HCT116 (cell line): ENCODE results near the gene EFEMP2. TPM values are rescaled to one million over a fixed set of nuclear protein-coding genes. Genes with fewer than 3 reads are reported as not detected.

Source experiments
- ATAC-seq: fragments of 200-7000 bp; cut with Tn5 transposase; 2 replicates; pipeline ENCODE4 v1.9.1; 2020; ENCODE audit warnings: mild to moderate bottlenecking, moderate library complexity
- Bru-seq: library from RNA; stranded (reverse); fragments of 400-500 nt; gene quantifications from one replicate; lab custom pipeline; 2021; lab: Mats Ljungman, UMichigan
- BruChase-seq, 2 experiments: library from RNA; stranded (reverse); fragments of 400-500 nt; gene quantifications; one replicate each; lab custom pipeline; 2021; lab: Mats Ljungman, UMichigan
- BruUV-seq: library from RNA; stranded (reverse); fragments of 400-500 nt; replicated peaks from 2 replicates; lab custom pipeline; 2021; lab: Mats Ljungman, UMichigan
- CTCF ChIA-PET: fragments of 300-600 bp; sonication (Branson Sonifier 250); formaldehyde crosslinking; loops from one replicate; lab custom pipeline; 2021; ENCODE audit warnings: antibody characterized with exemption; lab: Charles Lee
- POLR2A ChIA-PET: fragments of 300-600, 350-600 bp; sonication (Branson Sonifier 250); formaldehyde crosslinking; loops from one replicate; lab custom pipeline; 2021; ENCODE audit warnings: antibody characterized with exemption; lab: Charles Lee
- RAD21 ChIA-PET, 2 experiments: fragments of 300-600 bp; sonication (Branson Sonifier 250); formaldehyde crosslinking; loops; one replicate each; lab custom pipeline; 2023; ENCODE audit warnings: low total read pairs in 2 of 2; ENCODE audit not compliant: uncharacterized antibody in 2 of 2, unreplicated experiment in 2 of 2, low non-redundant PET in 1 of 2; lab: Charles Lee
- DNase-seq: peaks from one replicate; pipeline ENCODE4 v3.0.0-alpha.2; 2010; ENCODE audit warnings: low read depth, low spot score
- H2AFZ ChIP-seq: fragments of 200-600 bp; shearing (Covaris generic), sonication (generic); 2 replicates; pipeline ENCODE4 v1.6.1; 2017; ENCODE audit warnings: low read depth, mixed run types, mixed read lengths, antibody characterized with exemption, low read length; ENCODE audit not compliant: poor library complexity, severe bottlenecking
- H3K27ac ChIP-seq: 2 replicates; pipeline ENCODE4 v1.5.1; 2012; ENCODE audit warnings: low read depth, low read length
- H3K27me3 ChIP-seq: fragments of 200-600 bp; sonication (generic); 2 replicates; pipeline ENCODE4 v1.6.1; 2016; ENCODE audit warnings: mixed run types, low read length, mixed read lengths; ENCODE audit not compliant: insufficient read depth
- H3K36me3 ChIP-seq, 2 experiments: fragments of 200-500 bp in 1 of 2; fragments of 200-600 bp in 1 of 2; sonication (Bioruptor generic) in 1 of 2; sonication (generic) in 1 of 2; 2 replicates each; pipeline versions ENCODE4 v1.5.1 to v1.6.1; 2014 to 2016; ENCODE audit warnings: low read length in 2 of 2, inconsistent platforms in 1 of 2, mixed read lengths in 1 of 2, mixed run types in 1 of 2; ENCODE audit not compliant: insufficient read depth in 2 of 2, control insufficient read depth in 1 of 2
- H3K4me1 ChIP-seq, 2 experiments: fragments of 200-600 bp in 1 of 2; sonication (generic) in 1 of 2; 2 replicates each; pipeline versions ENCODE4 v1.5.1 to v1.6.1; 2012 to 2017; ENCODE audit warnings: low read length in 2 of 2, inconsistent platforms in 1 of 2, mild to moderate bottlenecking in 1 of 2, mixed read lengths in 1 of 2, mixed run types in 1 of 2, moderate library complexity in 1 of 2; ENCODE audit not compliant: insufficient read depth in 2 of 2, control insufficient read depth in 1 of 2
- H3K4me2 ChIP-seq: fragments of 200-600 bp; sonication (generic); 2 replicates; pipeline ENCODE4 v1.6.1; 2017; ENCODE audit warnings: mixed run types, low read length, mixed read lengths
- H3K4me3 ChIP-seq, 2 experiments: fragments of 200-600 bp in 1 of 2; sonication (generic) in 1 of 2; replicated peaks in 1 of 2; 2 replicates each; pipeline ENCODE4 v1.5.1; 2011 to 2016; ENCODE audit warnings: low read length in 2 of 2, control low read depth in 1 of 2, low read depth in 1 of 2, mild to moderate bottlenecking in 1 of 2, mixed read lengths in 1 of 2, mixed run types in 1 of 2
- H3K79me2 ChIP-seq: fragments of 200-600 bp; sonication (generic); 2 replicates; pipeline ENCODE4 v1.6.1; 2017; ENCODE audit warnings: mild to moderate bottlenecking, mixed run types, low read length, moderate library complexity, mixed read lengths; ENCODE audit not compliant: insufficient read depth
- H3K9ac ChIP-seq: fragments of 200-600 bp; sonication (generic); 2 replicates; pipeline ENCODE4 v1.6.1; 2016; ENCODE audit warnings: low read length, mixed read lengths
- H3K9me2 ChIP-seq: fragments of 200-600 bp; sonication (generic), shearing (Covaris generic); 2 replicates; pipeline ENCODE4 v1.6.1; 2017; ENCODE audit warnings: mixed run types, mild to moderate bottlenecking, moderate library complexity; ENCODE audit not compliant: insufficient read depth
- H3K9me3 ChIP-seq, 2 experiments: fragments of 200-500 bp in 1 of 2; fragments of 200-600 bp in 1 of 2; sonication (Bioruptor generic) in 1 of 2; sonication (generic) in 1 of 2; 2 replicates each; pipeline ENCODE4 v1.6.1; 2014 to 2017; ENCODE audit warnings: low read length in 2 of 2, mixed read lengths in 2 of 2, inconsistent platforms in 1 of 2, low read depth in 1 of 2, mild to moderate bottlenecking in 1 of 2, mixed run types in 1 of 2, moderate library complexity in 1 of 2; ENCODE audit not compliant: control insufficient read depth in 1 of 2, insufficient read depth in 1 of 2
- H4K20me1 ChIP-seq: fragments of 200-600 bp; sonication (generic), shearing (Covaris generic); 2 replicates; pipeline ENCODE4 v1.6.1; 2017; ENCODE audit warnings: mixed run types, mild to moderate bottlenecking, moderate library complexity; ENCODE audit not compliant: insufficient read depth
- CBX3 ChIP-seq: IDR thresholded peaks from 2 replicates; pipeline ENCODE4 v1.6.1; 2012; ENCODE audit warnings: low read depth
- CEBPB ChIP-seq: IDR thresholded peaks from 2 replicates; pipeline ENCODE4 v1.6.1; 2012; ENCODE audit warnings: low read depth
- EGR1 ChIP-seq: IDR thresholded peaks from 2 replicates; pipeline ENCODE4 v1.6.1; 2012; ENCODE audit warnings: low read depth
- EZH2 ChIP-seq: fragments of 200-600 bp; sonication (generic); IDR thresholded peaks from 2 replicates; pipeline ENCODE4 v1.6.1; 2017; ENCODE audit warnings: antibody characterized with exemption, mixed run types
- EZH2phosphoT487 ChIP-seq: fragments of 200-600 bp; IDR thresholded peaks from 2 replicates; pipeline ENCODE4 v1.6.1; 2018; ENCODE audit warnings: antibody characterized with exemption, borderline replicate concordance
- JUND ChIP-seq: IDR thresholded peaks from 2 replicates; pipeline ENCODE4 v1.6.1; 2012
- MAX ChIP-seq: IDR thresholded peaks from 2 replicates; pipeline ENCODE4 v1.6.1; 2012
- POLR2A ChIP-seq: IDR thresholded peaks from 2 replicates; pipeline ENCODE4 v1.7.0; 2011; ENCODE audit warnings: borderline replicate concordance; ENCODE audit not compliant: insufficient read depth, insufficient read length; ENCODE audit errors: extremely low read depth
- POLR2AphosphoS5 ChIP-seq: IDR thresholded peaks from 2 replicates; pipeline ENCODE4 v1.6.1; 2011; ENCODE audit warnings: mild to moderate bottlenecking, low read depth, low read length, moderate library complexity
- RAD21 ChIP-seq: IDR thresholded peaks from 2 replicates; pipeline ENCODE4 v1.6.1; 2012; ENCODE audit warnings: low read depth, mild to moderate bottlenecking
- SIN3A ChIP-seq: IDR thresholded peaks from 2 replicates; pipeline ENCODE4 v1.6.1; 2012; ENCODE audit warnings: low read depth
- SP1 ChIP-seq: IDR thresholded peaks from 2 replicates; pipeline ENCODE4 v1.6.1; 2012; ENCODE audit warnings: low read depth
- TCF7L2 ChIP-seq: IDR thresholded peaks from 2 replicates; pipeline ENCODE4 v1.7.0; 2011; ENCODE audit warnings: borderline replicate concordance, inconsistent platforms; ENCODE audit not compliant: insufficient read depth, insufficient read length; ENCODE audit errors: extremely low read depth
- YY1 ChIP-seq: IDR thresholded peaks from 2 replicates; pipeline ENCODE4 v1.6.1; 2011; ENCODE audit warnings: low read length, low read depth, moderate library complexity, mild to moderate bottlenecking; ENCODE audit not compliant: insufficient replicate concordance; ENCODE audit errors: extremely low read depth
- ZNF274 ChIP-seq: fragments of 200-500 bp; sonication (Bioruptor generic); IDR thresholded peaks from 2 replicates; pipeline ENCODE4 v1.6.1; 2014; ENCODE audit warnings: mild to moderate bottlenecking, low read depth, low read length, inconsistent platforms
- intact Hi-C: fragments of 100-400 bp; cut with micrococcal nuclease; formaldehyde crosslinking; loops from 2 replicates; pipeline ENCODE4 v1.10.0; 2022
- long read RNA-seq: library from polyadenylated mRNA; unstranded; transcript quantifications from one replicate; pipeline ENCODE4 v2.0.0, GENCODE V29; 2021; ENCODE audit not compliant: unreplicated experiment
- polyA plus RNA-seq: library from polyadenylated mRNA; unstranded; fragments of >200 nt; gene quantifications from 2 replicates; pipeline ENCODE4 v1.2.1, GENCODE V29; 2012; ENCODE audit warnings: missing spikeins
- total RNA-seq: library from RNA; stranded (reverse); gene quantifications from one replicate; pipeline ENCODE4 v1.2.1, GENCODE V29; 2021; ENCODE audit not compliant: unreplicated experiment
- TF ChIP-seq, protein P1 (sequence below): IDR thresholded peaks from 2 replicates; pipeline ENCODE4 v1.6.1; 2012; ENCODE audit warnings: low read depth
- TF ChIP-seq, protein P2 (sequence below): IDR thresholded peaks from 2 replicates; pipeline ENCODE4 v1.6.1; 2011; ENCODE audit warnings: mild to moderate bottlenecking, low read length, moderate library complexity; ENCODE audit not compliant: insufficient replicate concordance; ENCODE audit errors: extremely low read depth
- TF ChIP-seq, protein P3 (sequence below): IDR thresholded peaks from 2 replicates; pipeline ENCODE4 v1.6.1; 2012

Gene EFEMP2
- total RNA-seq (8.4 TPM), Bru-seq, nascent RNA (percentile 22 among the genes with signal in this experiment), BruChase-seq, experiment 1, labeled RNA remaining after a 6-hour chase (percentile 43 among the genes with signal in this experiment), BruChase-seq, experiment 2, labeled RNA remaining after a 2-hour chase (percentile 32 among the genes with signal in this experiment)
- polyA plus RNA-seq = 6.1 and 6.9 TPM in 2 replicates
- long read RNA-seq, partial matches to known transcripts = 2 of 11 reads
- long read RNA-seq, other reads (novel, unspliced or antisense) = 2 of 11 reads

DNA sequence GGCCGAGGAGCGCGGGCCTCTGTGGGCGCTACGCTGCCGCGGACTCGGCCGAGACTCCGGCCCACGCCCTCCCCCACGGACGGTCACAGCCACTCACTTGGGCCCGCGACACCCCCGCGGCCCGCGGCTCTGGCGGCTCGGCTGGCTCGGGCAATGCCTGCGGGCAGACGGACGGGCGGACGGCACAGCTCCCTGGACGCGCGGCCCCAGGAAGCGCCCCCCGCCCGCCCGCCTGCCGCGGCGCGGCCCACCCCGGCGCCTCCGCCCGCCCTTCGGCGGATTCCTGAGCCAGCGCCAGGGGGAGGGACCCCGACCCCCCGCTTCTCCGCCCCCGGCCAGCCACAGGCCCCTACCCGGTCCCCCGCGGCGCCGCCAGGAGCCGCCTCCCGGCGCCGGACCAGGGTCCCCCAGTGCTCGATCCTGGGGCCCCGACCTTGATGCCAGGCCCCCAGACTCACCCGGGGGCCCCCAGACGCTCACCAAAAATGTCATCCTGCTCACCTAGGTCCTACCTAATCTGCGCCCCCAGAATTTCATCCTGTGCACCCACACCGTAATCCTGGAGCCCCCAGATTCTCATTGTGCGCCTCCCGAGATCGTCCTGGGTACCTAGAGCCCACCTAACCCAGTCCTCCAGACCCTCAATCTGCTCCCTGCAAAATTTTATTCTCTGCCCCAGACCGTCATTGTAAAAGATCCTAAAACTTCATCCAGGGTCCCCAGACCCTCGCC, at the start of gene EFEMP2:
EFEMP2 (minus strand) TSS at position 215 of the 732 bp plus-strand sequence. CDS start 446 bp downstream, outside the sequence.
- TF ChIP-seq, protein P1, sequence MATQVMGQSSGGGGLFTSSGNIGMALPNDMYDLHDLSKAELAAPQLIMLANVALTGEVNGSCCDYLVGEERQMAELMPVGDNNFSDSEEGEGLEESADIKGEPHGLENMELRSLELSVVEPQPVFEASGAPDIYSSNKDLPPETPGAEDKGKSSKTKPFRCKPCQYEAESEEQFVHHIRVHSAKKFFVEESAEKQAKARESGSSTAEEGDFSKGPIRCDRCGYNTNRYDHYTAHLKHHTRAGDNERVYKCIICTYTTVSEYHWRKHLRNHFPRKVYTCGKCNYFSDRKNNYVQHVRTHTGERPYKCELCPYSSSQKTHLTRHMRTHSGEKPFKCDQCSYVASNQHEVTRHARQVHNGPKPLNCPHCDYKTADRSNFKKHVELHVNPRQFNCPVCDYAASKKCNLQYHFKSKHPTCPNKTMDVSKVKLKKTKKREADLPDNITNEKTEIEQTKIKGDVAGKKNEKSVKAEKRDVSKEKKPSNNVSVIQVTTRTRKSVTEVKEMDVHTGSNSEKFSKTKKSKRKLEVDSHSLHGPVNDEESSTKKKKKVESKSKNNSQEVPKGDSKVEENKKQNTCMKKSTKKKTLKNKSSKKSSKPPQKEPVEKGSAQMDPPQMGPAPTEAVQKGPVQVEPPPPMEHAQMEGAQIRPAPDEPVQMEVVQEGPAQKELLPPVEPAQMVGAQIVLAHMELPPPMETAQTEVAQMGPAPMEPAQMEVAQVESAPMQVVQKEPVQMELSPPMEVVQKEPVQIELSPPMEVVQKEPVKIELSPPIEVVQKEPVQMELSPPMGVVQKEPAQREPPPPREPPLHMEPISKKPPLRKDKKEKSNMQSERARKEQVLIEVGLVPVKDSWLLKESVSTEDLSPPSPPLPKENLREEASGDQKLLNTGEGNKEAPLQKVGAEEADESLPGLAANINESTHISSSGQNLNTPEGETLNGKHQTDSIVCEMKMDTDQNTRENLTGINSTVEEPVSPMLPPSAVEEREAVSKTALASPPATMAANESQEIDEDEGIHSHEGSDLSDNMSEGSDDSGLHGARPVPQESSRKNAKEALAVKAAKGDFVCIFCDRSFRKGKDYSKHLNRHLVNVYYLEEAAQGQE = no peak
- TF ChIP-seq EGR1 (no peak), POLR2A (no peak), CEBPB (no peak), MAX (no peak), SP1 (no peak), EZH2phosphoT487 (no peak), ZNF274 (no peak), TCF7L2 (no peak), RAD21 (no peak), CBX3 (no peak), JUND (no peak), EZH2 (no peak), SIN3A (no peak), YY1 (no peak), POLR2AphosphoS5 (no peak)
- TF ChIP-seq, protein P2, sequence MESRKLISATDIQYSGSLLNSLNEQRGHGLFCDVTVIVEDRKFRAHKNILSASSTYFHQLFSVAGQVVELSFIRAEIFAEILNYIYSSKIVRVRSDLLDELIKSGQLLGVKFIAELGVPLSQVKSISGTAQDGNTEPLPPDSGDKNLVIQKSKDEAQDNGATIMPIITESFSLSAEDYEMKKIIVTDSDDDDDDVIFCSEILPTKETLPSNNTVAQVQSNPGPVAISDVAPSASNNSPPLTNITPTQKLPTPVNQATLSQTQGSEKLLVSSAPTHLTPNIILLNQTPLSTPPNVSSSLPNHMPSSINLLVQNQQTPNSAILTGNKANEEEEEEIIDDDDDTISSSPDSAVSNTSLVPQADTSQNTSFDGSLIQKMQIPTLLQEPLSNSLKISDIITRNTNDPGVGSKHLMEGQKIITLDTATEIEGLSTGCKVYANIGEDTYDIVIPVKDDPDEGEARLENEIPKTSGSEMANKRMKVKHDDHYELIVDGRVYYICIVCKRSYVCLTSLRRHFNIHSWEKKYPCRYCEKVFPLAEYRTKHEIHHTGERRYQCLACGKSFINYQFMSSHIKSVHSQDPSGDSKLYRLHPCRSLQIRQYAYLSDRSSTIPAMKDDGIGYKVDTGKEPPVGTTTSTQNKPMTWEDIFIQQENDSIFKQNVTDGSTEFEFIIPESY = no peak
- TF ChIP-seq, protein P3, sequence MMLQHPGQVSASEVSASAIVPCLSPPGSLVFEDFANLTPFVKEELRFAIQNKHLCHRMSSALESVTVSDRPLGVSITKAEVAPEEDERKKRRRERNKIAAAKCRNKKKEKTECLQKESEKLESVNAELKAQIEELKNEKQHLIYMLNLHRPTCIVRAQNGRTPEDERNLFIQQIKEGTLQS = no peak
- no peaks in the 10 kb centered on the region for H3K36me3 ChIP-seq
- ATAC-seq (no peak), DNase-seq (no peak)
- H3K4me1 ChIP-seq = peaks cover 10 to 13% of the 10 kb centered on the region in 2 experiments; a peak in 3 of 4 replicates
- H3K27ac ChIP-seq = peak within 1 kb of the TSS; percentile 55
- TSS peak; percentile 83 for BruUV-seq
- H3K9ac ChIP-seq = peak within 1 kb of the TSS; percentile 58
- H3K4me3 ChIP-seq = peak within 1 kb of the TSS; percentile 52 to 55
- H3K4me2 ChIP-seq = peak within 1 kb of the TSS; percentile 81
- ChIA-PET RAD21 (interaction anchor here in 1 of 2 experiments (0.6 kb wide), 1 partner anchor 15 kb away, joined by 3 read pairs; the partner anchor contains the start of gene FIBP), CTCF (interaction anchor here (1.5 to 1.8 kb wide), 3 partner anchors 12 to 16 kb away, joined by 6 to 9 read pairs (median 8); partner anchors contain the start of genes FIBP and MUS81), POLR2A (interaction anchor here (1.5 to 4.8 kb wide), 2 partner anchors 12 to 13 kb away, joined by 3 to 36 read pairs; partner anchors contain the start of genes CFL1 and MUS81)
- H3K79me2 ChIP-seq = no peaks in the 10 kb centered on the region
- no peak within 1 kb of the TSS for H2AFZ ChIP-seq
- H3K9me2 ChIP-seq = no peaks in the 10 kb centered on the region
- no peaks in the 10 kb centered on the region for H3K27me3 ChIP-seq
- H4K20me1 ChIP-seq = no peaks in the 10 kb centered on the region
- intact Hi-C loops = loop anchor here (5.0 kb wide), 1 partner anchor 160 kb away; the partner anchor contains the start of gene KAT5
- H3K9me3 ChIP-seq = no peaks in the 10 kb centered on the region
